SK-N-SH treated with all-trans-retinoic acid at 6 μM for 48 hours (cell line): ENCODE results near the gene BRD4.

Source experiments
- ATAC-seq: fragments of 200-7000 bp; cut with Tn5 transposase; 3 replicates; pipeline ENCODE4 v1.9.1; 2020; ENCODE audit warnings: mild to moderate bottlenecking, moderate library complexity
- ARNTL ChIP-seq: fragments of 450-650 bp; formaldehyde crosslinking; IDR thresholded peaks from 2 replicates; pipeline ENCODE4 v1.5.0; 2020; ENCODE audit warnings: low read depth, mild to moderate bottlenecking, moderate library complexity, borderline replicate concordance
- BACH2 ChIP-seq: fragments of 250-450 bp; sonication (Bioruptor Pico); IDR thresholded peaks from 2 replicates; pipeline ENCODE4 v1.9.0; 2021; ENCODE audit warnings: mild to moderate bottlenecking, borderline replicate concordance
- CSDC2 ChIP-seq: fragments of 250-450 bp; sonication (Bioruptor Pico); IDR thresholded peaks from 2 replicates; pipeline ENCODE4 v1.5.0; 2020; ENCODE audit warnings: mild to moderate bottlenecking, moderate library complexity
- ESRRG ChIP-seq: fragments of 250-450 bp; sonication (Bioruptor Pico); IDR thresholded peaks from 2 replicates; pipeline ENCODE4 v1.6.1; 2021; ENCODE audit warnings: mild to moderate bottlenecking
- GLIS3 ChIP-seq: fragments of 250-450 bp; sonication (Bioruptor Pico); IDR thresholded peaks from 2 replicates; pipeline ENCODE4 v1.5.0; 2020; ENCODE audit warnings: mild to moderate bottlenecking, moderate library complexity
- RARB ChIP-seq: fragments of 250-450 bp; sonication (Bioruptor Pico); IDR thresholded peaks from 2 replicates; pipeline ENCODE4 v1.8.0; 2021; ENCODE audit warnings: mild to moderate bottlenecking, moderate library complexity
- SNAI2 ChIP-seq: fragments of 250-450 bp; sonication (Bioruptor Pico); IDR thresholded peaks from 2 replicates; pipeline ENCODE4 v1.5.0; 2020; ENCODE audit warnings: mild to moderate bottlenecking, moderate library complexity
- TCF4 ChIP-seq: fragments of 250-450 bp; sonication (Bioruptor Pico); IDR thresholded peaks from 2 replicates; pipeline ENCODE4 v1.8.0; 2021; ENCODE audit warnings: mild to moderate bottlenecking, moderate library complexity, borderline replicate concordance
- ZC3H10 ChIP-seq: fragments of 250-450 bp; sonication (Bioruptor Pico); IDR thresholded peaks from 2 replicates; pipeline ENCODE4 v1.5.1; 2021; ENCODE audit warnings: mild to moderate bottlenecking, moderate library complexity
- ZFP3 ChIP-seq: fragments of 250-450 bp; sonication (Bioruptor Pico); IDR thresholded peaks from 2 replicates; pipeline ENCODE4 v1.5.0; 2020; ENCODE audit warnings: mild to moderate bottlenecking, moderate library complexity
- ZFP30 ChIP-seq: fragments of 450-650 bp; formaldehyde crosslinking; IDR thresholded peaks from 2 replicates; pipeline ENCODE4 v1.5.0; 2022; ENCODE audit warnings: mild to moderate bottlenecking, moderate library complexity
- ZNF565 ChIP-seq: fragments of 450-650 bp; formaldehyde crosslinking; conservative IDR thresholded peaks from 2 replicates; pipeline ENCODE4 v1.5.0; 2020; ENCODE audit warnings: low read depth, mild to moderate bottlenecking, moderate library complexity
- ZNF70 ChIP-seq: fragments of 450-650 bp; formaldehyde crosslinking; IDR thresholded peaks from 2 replicates; pipeline ENCODE4 v1.5.0; 2020; ENCODE audit warnings: mild to moderate bottlenecking, moderate library complexity
- ZNF8 ChIP-seq: fragments of 450-650 bp; formaldehyde crosslinking; IDR thresholded peaks from 2 replicates; pipeline ENCODE4 v1.5.0; 2020; ENCODE audit warnings: mild to moderate bottlenecking, moderate library complexity
- TF ChIP-seq, protein P1 (sequence below): fragments of 250-450 bp; sonication (Bioruptor Pico); IDR thresholded peaks from 2 replicates; pipeline ENCODE4 v1.8.0; 2021; ENCODE audit warnings: low read depth, mild to moderate bottlenecking, moderate library complexity, borderline replicate concordance
- TF ChIP-seq, protein P2 (sequence below): fragments of 250-450 bp; sonication (Bioruptor Pico); IDR thresholded peaks from 2 replicates; pipeline ENCODE4 v1.5.1; 2021; ENCODE audit warnings: mild to moderate bottlenecking, moderate library complexity
- TF ChIP-seq, protein P3 (sequence below): fragments of 250-450 bp; sonication (Bioruptor Pico); IDR thresholded peaks from 2 replicates; pipeline ENCODE4 v1.5.1; 2020; ENCODE audit warnings: low read depth, mild to moderate bottlenecking, moderate library complexity
- TF ChIP-seq, protein P4 (sequence below): fragments of 250-450 bp; sonication (Bioruptor Pico); IDR thresholded peaks from 2 replicates; pipeline ENCODE4 v1.5.0; 2020; ENCODE audit warnings: mild to moderate bottlenecking, moderate library complexity
- TF ChIP-seq, protein P5 (sequence below): fragments of 250-450 bp; sonication (Bioruptor Pico); IDR thresholded peaks from 2 replicates; pipeline ENCODE4 v1.8.0; 2020; ENCODE audit warnings: mild to moderate bottlenecking, moderate library complexity, borderline replicate concordance

The BRD4 gene

DNA sequence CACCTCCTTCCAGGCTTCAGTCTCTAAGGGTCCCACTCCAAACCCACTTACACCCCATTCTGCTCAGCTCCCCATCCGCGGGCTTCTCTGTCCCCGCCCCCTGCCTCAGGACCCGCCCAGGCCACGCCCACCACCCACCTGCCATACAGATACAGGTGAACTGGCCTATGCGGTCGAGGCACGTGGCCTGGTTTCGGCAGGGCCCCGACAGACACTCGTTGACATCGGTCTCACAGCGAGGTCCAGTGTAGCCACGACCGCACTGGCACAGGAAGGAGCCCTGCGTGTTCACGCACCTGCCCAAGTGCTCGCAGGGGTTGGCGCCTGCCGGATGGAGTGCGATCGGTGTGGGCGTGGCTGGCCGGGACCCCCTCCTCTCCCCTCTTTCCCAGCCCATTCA is 143.5 kb downstream of the BRD4 start:
- ATAC-seq: no peak
- TF ChIP-seq, protein P1, sequence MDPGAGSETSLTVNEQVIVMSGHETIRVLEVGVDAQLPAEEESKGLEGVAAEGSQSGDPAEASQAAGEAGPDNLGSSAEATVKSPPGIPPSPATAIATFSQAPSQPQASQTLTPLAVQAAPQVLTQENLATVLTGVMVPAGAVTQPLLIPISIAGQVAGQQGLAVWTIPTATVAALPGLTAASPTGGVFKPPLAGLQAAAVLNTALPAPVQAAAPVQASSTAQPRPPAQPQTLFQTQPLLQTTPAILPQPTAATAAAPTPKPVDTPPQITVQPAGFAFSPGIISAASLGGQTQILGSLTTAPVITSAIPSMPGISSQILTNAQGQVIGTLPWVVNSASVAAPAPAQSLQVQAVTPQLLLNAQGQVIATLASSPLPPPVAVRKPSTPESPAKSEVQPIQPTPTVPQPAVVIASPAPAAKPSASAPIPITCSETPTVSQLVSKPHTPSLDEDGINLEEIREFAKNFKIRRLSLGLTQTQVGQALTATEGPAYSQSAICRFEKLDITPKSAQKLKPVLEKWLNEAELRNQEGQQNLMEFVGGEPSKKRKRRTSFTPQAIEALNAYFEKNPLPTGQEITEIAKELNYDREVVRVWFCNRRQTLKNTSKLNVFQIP (CRISPR knock-in tag): no peak
- TF ChIP-seq ZNF565 (CRISPR knock-in tag): no peak
- TF ChIP-seq, protein P2, sequence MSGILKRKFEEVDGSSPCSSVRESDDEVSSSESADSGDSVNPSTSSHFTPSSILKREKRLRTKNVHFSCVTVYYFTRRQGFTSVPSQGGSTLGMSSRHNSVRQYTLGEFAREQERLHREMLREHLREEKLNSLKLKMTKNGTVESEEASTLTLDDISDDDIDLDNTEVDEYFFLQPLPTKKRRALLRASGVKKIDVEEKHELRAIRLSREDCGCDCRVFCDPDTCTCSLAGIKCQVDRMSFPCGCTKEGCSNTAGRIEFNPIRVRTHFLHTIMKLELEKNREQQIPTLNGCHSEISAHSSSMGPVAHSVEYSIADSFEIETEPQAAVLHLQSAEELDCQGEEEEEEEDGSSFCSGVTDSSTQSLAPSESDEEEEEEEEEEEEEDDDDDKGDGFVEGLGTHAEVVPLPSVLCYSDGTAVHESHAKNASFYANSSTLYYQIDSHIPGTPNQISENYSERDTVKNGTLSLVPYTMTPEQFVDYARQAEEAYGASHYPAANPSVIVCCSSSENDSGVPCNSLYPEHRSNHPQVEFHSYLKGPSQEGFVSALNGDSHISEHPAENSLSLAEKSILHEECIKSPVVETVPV: no peak
- TF ChIP-seq, protein P3, sequence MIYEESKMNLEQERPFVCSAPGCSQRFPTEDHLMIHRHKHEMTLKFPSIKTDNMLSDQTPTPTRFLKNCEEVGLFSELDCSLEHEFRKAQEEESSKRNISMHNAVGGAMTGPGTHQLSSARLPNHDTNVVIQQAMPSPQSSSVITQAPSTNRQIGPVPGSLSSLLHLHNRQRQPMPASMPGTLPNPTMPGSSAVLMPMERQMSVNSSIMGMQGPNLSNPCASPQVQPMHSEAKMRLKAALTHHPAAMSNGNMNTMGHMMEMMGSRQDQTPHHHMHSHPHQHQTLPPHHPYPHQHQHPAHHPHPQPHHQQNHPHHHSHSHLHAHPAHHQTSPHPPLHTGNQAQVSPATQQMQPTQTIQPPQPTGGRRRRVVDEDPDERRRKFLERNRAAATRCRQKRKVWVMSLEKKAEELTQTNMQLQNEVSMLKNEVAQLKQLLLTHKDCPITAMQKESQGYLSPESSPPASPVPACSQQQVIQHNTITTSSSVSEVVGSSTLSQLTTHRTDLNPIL: no peak
- no peak for TF ChIP-seq ZNF70 (CRISPR knock-in tag)
- no peak for TF ChIP-seq ZFP3 (CRISPR knock-in tag)
- no peak for TF ChIP-seq GLIS3 (CRISPR knock-in tag)
- TF ChIP-seq RARB: no peak
- no peak for TF ChIP-seq TCF4 (CRISPR knock-in tag)
- no peak for TF ChIP-seq ARNTL (CRISPR knock-in tag)
- no peak for TF ChIP-seq ZNF8 (CRISPR knock-in tag)
- TF ChIP-seq, protein P4, sequence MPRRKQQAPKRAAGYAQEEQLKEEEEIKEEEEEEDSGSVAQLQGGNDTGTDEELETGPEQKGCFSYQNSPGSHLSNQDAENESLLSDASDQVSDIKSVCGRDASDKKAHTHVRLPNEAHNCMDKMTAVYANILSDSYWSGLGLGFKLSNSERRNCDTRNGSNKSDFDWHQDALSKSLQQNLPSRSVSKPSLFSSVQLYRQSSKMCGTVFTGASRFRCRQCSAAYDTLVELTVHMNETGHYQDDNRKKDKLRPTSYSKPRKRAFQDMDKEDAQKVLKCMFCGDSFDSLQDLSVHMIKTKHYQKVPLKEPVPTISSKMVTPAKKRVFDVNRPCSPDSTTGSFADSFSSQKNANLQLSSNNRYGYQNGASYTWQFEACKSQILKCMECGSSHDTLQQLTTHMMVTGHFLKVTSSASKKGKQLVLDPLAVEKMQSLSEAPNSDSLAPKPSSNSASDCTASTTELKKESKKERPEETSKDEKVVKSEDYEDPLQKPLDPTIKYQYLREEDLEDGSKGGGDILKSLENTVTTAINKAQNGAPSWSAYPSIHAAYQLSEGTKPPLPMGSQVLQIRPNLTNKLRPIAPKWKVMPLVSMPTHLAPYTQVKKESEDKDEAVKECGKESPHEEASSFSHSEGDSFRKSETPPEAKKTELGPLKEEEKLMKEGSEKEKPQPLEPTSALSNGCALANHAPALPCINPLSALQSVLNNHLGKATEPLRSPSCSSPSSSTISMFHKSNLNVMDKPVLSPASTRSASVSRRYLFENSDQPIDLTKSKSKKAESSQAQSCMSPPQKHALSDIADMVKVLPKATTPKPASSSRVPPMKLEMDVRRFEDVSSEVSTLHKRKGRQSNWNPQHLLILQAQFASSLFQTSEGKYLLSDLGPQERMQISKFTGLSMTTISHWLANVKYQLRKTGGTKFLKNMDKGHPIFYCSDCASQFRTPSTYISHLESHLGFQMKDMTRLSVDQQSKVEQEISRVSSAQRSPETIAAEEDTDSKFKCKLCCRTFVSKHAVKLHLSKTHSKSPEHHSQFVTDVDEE: no peak
- TF ChIP-seq ZC3H10 (CRISPR knock-in tag): no peak
- no peak for TF ChIP-seq CSDC2
- TF ChIP-seq ESRRG (CRISPR knock-in tag): no peak
- TF ChIP-seq, protein P5, sequence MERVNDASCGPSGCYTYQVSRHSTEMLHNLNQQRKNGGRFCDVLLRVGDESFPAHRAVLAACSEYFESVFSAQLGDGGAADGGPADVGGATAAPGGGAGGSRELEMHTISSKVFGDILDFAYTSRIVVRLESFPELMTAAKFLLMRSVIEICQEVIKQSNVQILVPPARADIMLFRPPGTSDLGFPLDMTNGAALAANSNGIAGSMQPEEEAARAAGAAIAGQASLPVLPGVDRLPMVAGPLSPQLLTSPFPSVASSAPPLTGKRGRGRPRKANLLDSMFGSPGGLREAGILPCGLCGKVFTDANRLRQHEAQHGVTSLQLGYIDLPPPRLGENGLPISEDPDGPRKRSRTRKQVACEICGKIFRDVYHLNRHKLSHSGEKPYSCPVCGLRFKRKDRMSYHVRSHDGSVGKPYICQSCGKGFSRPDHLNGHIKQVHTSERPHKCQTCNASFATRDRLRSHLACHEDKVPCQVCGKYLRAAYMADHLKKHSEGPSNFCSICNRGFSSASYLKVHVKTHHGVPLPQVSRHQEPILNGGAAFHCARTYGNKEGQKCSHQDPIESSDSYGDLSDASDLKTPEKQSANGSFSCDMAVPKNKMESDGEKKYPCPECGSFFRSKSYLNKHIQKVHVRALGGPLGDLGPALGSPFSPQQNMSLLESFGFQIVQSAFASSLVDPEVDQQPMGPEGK: no peak
- TF ChIP-seq BACH2 (CRISPR knock-in tag): no peak
- TF ChIP-seq ZFP30 (CRISPR knock-in tag): no peak

DNA sequence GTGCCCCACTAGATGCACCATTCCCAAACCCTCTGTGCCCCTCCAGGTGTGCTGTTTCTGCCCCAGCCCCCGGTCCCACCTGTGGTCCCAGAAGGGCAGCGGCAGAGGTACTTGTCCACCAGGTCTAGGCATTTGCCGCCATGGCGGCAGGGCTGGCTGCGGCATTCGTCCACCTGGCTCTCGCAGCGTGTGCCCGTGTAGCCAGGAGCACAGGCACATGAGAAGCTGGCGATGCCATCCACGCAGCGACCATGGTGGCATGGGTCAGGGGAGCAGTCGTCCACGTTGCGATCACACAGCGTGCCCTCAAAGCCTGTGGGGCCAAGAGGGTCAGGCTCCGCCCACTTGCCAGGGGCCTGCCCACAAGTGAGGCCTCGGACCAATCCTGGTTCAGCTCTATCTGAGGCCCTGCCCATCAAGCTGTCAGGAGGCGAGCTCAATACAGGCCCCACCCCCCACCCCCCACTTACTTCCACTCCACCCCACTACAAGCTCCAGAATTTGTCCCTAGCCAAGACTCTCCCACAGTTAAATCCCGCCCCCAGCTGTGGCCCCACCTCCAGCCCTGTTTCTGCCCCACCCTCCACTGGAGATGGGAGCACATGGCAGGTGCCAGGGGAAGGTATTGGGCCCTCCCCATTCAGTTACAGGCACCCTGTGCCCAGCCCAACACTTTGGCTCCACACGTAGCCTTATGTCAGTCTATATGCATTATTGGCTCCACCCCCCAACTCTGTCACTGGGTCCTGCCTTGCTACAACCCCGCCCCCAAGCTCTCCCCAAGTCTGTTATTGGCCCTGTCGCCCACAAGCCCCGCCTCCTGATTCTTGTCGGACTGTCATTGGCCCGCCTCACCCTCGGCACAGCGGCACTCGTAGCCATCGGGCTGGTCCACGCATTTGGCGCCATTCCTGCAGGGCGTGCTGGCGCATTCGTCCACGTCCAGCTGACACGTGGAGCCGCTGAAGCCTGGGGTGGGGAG is 145.0 kb downstream of the BRD4 start:
- ATAC-seq: peak; percentile 68
- no peak for TF ChIP-seq ESRRG (CRISPR knock-in tag)
- TF ChIP-seq, protein P3: no peak
- TF ChIP-seq, protein P4: no peak
- TF ChIP-seq, protein P2: no peak
- TF ChIP-seq ZC3H10 (CRISPR knock-in tag): no peak
- TF ChIP-seq ARNTL (CRISPR knock-in tag): no peak
- no peak for TF ChIP-seq ZFP30 (CRISPR knock-in tag)
- TF ChIP-seq SNAI2: no peak
- TF ChIP-seq, protein P5: no peak
- no peak for TF ChIP-seq CSDC2
- no peak for TF ChIP-seq ZFP3 (CRISPR knock-in tag)
- TF ChIP-seq GLIS3 (CRISPR knock-in tag): no peak
- TF ChIP-seq TCF4 (CRISPR knock-in tag): no peak
